HL-60/S4 treated with phorbol 12-myristate 13-acetate at 8.2 ng/mL for 4 days and 3 days (cell line): ENCODE results near the gene C11orf86.
"Not testable (repeated sequence)": the region's sequence is repeated elsewhere in the genome, so short reads cannot be mapped to it uniquely, and the experiment has no call there.

Experiments
- in situ Hi-C: fragments of 300-500 bp; cut with MboI; formaldehyde crosslinking; loops from 2 replicates; pipeline ENCODE4 v1.15.0; 2022; ENCODE audit warnings: low sequenced_read_pairs

Gene C11orf86

GRCh38 chr11:66974724-66975404 lies at the start of gene C11orf86:
C11orf86 (plus strand) TSS chr11:66975304; CDS start chr11:66975363, 59 bp downstream.
- in situ Hi-C loops = no loop called here

GRCh38 chr11:66929753-66930152 lies 45.4 kb upstream of the C11orf86 start:
- in situ Hi-C loops = no loop called here

GRCh38 chr11:66932543-66932942 lies 42.6 kb upstream of the C11orf86 start:
- in situ Hi-C loops = no loop called here

GRCh38 chr11:66933531-66933930 lies 41.6 kb upstream of the C11orf86 start:
- in situ Hi-C loops = no loop called here

GRCh38 chr11:66934950-66935779 lies 39.9 kb upstream of the C11orf86 start:
- in situ Hi-C loops = no loop called here

GRCh38 chr11:66936311-66936711 lies 38.8 kb upstream of the C11orf86 start:
- in situ Hi-C loops = no loop called here

GRCh38 chr11:66937193-66937733 lies 37.8 kb upstream of the C11orf86 start:
- in situ Hi-C loops = no loop called here

- in situ Hi-C loops = no loop called here
Measured at GRCh38 chr11:66938582-66939135, 36.4 kb upstream of the C11orf86 start.

GRCh38 chr11:66950112-66950535 lies 25.0 kb upstream of the C11orf86 start:
- in situ Hi-C loops = no loop called here

- in situ Hi-C loops = no loop called here
Measured at GRCh38 chr11:66951135-66951534, 24.0 kb upstream of the C11orf86 start.

- in situ Hi-C loops = no loop called here
Measured at GRCh38 chr11:66951927-66952337, 23.2 kb upstream of the C11orf86 start.

GRCh38 chr11:66953081-66953833 lies 21.8 kb upstream of the C11orf86 start:
- in situ Hi-C loops = no loop called here

- in situ Hi-C loops = no loop called here
Measured at GRCh38 chr11:66956689-66957290, 18.3 kb upstream of the C11orf86 start.

GRCh38 chr11:66957971-66958231 lies 17.2 kb upstream of the C11orf86 start:
- in situ Hi-C loops = no loop called here

- in situ Hi-C loops = no loop called here
Measured at GRCh38 chr11:66958232-66958955, 16.7 kb upstream of the C11orf86 start, which contains the start of gene PC. PC (minus strand) TSS chr11:66958383; CDS start chr11:66872159, 86,224 bp downstream.

GRCh38 chr11:66958956-66959274 lies 16.2 kb upstream of the C11orf86 start:
- in situ Hi-C loops = no loop called here

GRCh38 chr11:66961691-66962213 lies 13.4 kb upstream of the C11orf86 start:
- in situ Hi-C loops = not testable (repeated sequence)

- in situ Hi-C loops = no loop called here
Measured at GRCh38 chr11:66962247-66962646, 12.9 kb upstream of the C11orf86 start.

GRCh38 chr11:66962801-66963200 lies 12.3 kb upstream of the C11orf86 start:
- in situ Hi-C loops = no loop called here

GRCh38 chr11:66964495-66964894 lies 10.6 kb upstream of the C11orf86 start:
- in situ Hi-C loops = no loop called here
